Activated CD8-positive, alpha-beta memory T cell treated with anti-CD3 and anti-CD28 coated beads for 1 hour (primary cell): ENCODE measurements around the gene TMEM229B.

Experiments
- DNase-seq, 2 donors: peaks; one replicate each; pipeline ENCODE4 v3.0.0-alpha.2; 2020; ENCODE audit warnings: low read depth in 1 of 2; ENCODE audit errors: extremely low read depth in 1 of 2

Gene TMEM229B

DNA sequence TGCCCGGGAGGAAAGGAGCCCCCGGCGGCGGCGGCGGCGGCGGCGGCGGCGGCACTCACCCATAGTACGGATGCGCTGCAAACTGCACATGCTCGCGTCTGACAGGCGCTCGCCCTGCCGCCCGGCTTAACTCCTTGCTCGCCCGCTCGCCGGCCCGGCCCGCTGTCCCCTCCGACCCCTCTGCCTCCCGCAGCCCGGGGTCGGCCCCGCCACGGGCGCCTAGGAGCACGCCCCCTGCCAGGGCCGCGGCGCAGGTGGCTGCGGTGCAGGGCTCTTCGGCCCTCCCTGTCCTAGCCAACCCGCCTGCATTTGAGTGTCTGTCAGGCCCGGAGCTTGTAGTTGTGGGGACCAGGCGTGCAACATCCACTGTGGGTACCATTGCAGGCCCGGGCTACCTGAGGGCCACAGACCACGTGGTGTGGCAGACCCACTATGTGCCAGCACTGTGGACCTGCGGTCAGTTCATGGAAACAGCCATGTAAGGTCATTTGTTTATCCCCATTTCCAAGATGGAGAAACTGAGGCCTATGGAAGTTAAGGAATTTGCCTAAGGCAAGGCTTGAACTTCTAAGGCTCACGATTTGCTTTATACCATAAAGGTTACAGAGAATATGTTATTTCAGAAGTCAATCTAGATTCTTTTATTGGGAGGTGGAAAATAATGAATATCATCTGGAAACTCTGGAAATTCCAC lies 27.0 kb upstream of the TMEM229B start:
- DNase-seq, result peak in 1 of 2 donors; percentile 28

DNA sequence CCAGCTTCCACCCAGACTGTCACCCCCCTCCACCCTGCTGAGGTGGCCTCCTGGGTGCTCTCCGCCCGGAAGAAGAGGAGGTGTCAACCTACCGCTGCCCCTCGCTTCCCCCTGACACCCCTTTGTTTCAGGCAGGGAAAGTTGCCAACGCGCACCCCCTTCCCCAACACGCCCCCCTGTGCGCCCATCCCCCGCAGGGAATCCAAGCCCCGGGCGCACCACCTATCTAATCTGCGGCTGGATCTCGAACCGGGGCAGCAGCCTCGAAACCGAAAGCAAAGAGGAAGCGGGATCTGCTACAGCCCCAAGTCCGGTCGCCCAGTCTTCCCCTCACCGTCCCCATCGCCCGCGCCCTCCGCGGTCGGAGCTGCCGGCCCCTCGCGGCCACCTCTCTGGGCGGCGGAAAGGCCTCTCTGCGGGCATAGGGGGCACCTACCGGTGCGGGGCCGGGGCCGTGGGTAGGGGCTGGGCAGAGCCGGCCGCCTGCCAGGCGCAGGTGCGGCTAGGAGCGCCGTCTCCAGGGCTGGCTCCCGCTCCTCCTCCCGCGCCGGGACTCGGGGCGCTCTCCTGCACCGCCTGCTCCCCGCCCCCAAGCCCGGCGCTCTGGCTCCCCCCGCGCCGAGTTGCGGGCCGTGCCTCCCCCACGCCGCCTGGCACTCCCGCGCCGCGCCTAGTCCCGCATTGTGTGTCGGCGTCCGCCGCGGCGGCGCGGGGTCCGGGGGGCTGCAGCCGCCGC lies 26.3 kb upstream of the TMEM229B start:
- DNase-seq, result no peak

DNA sequence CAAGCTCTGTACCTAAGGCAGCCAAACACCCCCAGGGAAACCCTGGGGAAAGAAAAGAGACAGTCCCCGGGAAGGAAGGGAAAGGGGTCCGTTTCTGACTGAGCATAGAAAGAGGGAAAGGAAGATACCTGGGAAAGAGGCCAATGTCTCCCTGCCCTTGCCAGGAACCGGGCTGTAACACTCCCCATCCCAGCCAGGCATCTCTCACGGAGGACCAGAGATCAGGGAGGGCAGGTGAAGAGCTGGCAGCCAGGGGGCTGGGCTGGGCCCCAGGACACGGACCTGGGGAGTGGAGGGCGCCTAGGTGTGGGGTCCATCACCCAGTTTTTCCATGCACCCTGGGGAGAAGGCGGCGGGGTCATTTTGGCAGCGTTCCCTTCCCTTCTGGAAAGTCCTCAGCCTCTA lies 25.7 kb upstream of the TMEM229B start:
- no peak for DNase-seq

DNA sequence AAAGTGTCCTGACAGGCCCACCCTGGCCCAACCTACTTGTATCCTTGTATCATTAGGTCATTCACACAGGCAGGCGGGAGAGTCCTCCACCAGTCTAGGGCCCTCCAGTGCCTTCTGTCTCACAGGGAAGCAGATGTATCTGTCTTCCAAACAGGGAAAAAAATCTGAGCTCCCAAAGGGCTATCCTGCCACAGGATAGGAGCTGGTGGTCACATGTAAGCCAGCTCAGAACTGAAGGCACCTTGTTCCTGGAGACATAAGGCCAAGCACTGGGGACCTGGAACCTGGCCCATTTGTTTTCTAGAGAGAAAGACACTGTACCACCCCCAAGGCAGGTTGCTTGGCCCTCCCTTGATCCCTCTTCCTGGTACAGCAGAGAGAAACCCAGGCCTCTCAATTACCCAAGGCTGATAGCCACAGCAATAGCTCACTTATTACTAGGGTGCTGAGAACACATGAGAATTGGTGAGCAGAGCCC lies 25.1 kb upstream of the TMEM229B start:
- no peak for DNase-seq

DNA sequence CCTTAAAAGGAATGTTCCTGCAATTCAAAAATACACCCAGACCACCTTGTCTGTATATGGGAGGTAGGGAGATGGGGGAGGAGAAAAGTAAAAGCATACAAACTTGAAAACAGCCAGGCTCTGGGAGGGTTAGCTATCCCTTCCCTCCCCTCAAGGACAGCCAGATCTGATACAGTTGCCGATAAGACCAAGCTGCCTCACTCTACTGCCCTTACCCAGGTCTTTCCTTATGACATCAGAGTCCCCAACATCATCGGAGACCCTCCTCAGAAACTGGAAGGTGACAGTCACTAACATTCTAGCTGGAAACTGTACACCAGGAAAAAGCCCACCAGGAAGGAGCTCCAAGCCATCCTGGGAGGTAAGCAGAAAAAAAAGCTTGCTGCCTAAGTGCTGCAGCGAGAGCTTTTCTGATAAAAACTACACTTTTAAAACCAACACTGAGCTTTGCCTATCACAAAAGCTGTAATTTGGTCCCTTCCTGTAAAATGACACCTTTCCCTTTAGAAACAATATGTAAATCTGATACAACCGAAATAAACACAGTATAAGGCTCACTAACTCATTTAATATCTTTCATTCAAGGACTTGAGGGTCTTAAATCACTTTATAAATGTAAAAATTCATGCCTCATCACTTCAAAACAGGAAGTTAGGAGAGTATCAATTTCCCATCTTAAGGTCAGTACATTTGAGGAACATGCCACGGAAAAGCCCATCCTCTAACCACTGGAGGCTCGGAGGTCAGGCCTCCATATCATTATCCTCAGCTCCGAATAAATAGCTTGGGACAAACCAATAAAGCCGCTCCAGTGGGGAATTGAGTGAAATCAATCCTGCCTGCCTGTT lies 24.2 kb upstream of the TMEM229B start:
- no peak for DNase-seq

DNA sequence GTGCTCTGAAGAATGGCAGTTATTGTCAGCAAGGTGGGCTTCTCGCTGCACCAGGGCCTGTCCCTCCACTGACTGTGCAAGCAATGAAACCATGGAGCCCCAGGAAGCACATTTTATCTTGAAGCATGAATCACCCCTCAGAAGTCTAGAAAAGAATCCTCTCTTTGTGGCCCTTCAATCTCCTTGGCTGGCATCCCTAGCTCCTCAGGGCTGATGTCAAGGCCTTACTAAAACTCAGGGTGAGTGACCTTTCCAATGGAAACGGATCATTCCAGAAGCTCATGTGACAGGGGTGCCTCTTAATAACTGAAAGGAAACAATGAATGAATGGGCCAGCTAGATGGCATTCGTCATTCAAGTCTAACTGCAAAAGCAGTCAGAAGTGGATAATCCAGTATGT lies 22.3 kb upstream of the TMEM229B start:
- no peak for DNase-seq

DNA sequence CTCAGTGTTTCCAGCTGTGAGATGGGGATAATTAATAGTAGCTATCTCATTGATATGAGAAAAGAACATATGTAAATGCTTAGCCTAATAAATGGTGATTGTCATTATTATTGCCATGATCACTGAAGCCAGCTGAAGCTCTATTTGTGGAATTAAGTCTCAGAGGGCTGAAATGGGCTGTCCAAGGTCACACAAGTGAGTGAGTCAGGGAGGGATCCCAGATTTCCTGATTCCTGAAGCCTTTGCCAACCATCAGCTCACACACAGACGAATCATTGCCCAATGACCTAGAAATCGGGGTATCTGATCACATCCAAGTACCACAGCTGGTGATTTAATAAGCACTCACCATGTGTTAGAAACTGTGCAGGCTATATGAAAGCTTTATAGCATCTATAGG lies 21.6 kb upstream of the TMEM229B start:
- DNase-seq, result no peak

DNA sequence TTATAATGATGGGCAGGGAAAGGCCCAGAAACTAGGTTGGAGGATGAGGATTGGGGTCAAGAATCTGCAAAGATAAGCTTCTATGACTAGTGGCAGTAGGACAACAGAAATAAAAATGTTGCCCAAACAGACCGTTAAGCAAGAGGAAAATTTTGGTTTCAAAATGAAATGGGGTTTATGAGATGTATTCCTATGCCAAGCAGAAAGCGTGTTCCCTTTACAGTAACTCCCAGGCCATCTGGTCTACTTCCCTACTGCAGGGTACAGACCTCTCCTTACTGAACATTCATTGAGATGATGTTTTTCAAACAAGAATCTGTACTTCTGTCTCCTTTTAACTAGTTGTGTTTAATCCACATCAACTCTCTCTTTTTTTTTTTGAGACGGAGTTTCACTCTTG lies 20.4 kb upstream of the TMEM229B start:
- DNase-seq, result no peak

DNA sequence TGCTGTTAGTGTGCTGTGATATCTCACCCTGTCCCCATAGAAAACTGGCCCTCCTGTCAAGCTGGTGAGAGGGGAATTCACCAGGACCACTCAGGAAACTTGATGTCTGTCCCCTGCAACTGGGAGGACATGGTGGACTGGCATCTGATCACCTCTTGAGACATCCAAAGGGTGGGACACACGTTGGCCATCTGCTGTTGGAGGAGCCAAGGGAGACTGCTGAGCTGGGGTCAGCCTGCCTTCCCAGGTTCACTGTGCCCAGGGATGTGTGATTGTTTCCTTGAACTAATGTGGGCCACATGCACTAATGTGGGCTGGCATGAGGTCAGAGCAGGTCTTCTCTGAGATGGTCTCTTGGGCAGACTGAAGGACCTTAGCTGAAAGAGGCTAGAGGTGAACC lies 16.7 kb upstream of the TMEM229B start:
- no peak for DNase-seq

DNA sequence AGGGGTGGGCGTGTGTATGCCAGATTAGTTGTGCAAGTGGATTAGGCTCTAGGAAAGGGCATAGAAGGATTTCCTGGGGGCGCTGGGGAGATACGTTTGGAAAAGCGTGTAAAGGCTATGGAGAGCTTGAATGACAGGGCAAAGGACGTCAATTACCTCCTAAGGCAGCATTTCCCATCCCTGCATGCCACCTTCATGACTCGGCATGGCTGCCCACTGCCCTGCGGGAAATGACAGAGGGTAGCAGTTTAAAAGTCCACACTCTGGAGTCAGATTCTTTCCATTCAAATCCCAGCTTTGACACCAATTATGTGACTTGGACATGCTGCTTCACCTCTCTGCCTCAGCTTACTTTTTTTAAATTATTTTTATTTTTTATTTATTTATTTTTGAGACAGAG lies 14.8 kb upstream of the TMEM229B start:
- no peak for DNase-seq

DNA sequence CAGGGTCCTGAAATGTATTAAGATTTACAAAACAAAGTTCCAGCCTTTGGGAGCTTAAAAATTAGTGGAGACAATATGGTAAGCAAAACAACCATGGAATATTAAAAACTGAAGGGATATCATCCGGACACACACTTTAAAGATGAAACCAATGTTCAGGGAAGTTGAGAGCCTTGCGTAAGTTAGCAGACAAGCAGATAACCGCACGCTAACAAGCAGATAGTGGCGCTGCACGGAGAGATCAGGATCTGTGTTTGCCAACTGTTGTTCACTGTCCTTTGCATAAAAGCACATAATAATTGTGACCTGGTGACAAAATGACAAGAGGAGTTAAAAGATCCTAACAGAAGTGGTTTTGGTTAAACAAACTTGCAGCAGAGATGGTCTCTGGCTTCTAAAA lies 14.3 kb upstream of the TMEM229B start:
- DNase-seq, result no peak

DNA sequence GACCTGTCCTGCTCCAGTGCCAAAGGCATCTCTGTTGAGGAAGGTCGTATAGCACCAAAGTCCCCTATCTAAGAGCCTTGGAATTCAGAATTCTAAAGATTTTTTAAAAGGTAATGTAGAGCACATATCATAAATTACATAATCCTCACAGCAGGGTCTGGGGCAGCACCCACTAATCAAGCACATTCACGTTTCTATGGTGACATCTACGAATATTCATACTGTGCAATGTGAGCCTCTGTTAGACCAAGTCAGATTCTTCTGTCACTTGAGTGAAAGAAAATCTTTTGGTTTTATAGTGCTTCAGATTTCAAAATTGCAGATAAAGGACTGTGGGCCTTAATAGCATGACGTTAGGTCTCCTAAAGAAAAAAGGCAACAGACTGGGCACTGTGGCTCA lies 13.1 kb upstream of the TMEM229B start:
- no peak for DNase-seq

DNA sequence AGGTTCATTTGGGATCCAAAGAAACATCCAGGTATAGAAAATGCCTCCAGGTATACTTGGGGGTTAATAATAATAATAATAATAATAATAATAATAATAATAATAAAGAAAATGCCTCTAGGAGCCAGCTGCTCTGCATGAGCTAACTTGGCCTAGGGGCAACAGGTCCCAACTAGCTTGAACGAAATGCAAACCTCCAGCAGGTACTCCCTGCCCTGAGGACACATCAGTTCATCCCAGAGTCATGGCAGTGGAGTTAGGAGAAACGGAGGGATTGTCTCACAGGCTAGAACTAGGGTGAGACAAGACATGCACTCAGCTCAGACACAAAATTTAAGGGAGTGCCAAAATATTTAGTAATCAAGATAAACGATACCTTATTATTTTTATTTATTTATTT lies 12.5 kb upstream of the TMEM229B start:
- DNase-seq, result no peak

DNA sequence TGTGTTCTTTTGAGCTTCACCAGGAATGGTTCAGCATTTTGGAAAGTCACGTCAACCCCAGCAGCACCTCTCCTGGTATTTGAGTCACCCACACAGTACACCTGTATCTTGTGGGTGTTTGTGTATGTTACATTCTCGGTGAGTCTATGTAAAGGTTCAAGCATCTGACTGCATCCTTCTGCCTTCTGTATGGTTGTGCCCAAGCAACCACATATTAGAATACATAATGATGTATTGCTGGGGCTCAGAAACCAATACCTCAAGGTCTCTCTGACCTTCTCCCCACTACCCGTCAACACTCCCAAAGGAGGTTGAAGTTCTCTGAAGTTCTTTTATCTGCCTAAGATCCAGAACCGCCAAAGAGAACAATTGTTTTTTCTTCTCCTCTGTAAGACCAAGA lies 9.2 kb upstream of the TMEM229B start:
- no peak for DNase-seq

DNA sequence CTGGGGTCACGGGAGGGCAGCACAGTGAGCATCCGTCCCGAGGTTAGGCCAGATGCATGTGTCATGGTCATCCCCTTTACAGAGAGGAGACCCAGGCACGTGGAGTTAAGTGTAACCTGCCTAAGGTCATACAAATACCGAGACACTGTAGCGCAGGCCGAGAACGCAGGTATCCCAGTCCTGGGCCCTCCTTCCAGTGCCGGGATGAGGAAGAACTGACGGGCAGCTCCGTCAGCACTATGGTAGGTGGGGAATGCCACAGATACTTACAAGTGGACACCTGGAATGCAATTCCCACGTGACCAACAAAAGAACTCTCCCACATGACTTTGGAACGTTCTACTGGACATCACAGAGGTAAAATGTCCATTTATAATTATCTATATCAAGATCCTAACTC lies 8.7 kb upstream of the TMEM229B start:
- no peak for DNase-seq

DNA sequence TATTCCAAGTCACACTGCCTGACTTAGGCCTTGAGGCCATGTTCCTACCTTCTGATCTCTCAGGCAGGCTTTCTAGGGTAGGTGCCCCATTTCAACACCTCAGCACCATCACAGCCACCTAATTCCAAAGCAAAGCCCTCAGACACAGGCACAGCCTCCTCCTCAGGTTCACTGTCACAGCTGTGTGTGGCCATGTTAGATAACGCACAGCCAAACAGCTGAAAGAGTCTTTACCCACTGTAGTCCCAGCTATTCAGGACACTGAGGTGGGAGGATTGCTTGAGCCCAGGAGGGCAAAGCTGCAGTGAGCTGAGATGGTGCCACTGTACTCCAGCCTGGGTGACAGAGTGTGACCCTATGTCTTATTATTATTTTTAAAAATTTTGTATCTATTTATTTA lies 7.3 kb upstream of the TMEM229B start:
- no peak for DNase-seq

DNA sequence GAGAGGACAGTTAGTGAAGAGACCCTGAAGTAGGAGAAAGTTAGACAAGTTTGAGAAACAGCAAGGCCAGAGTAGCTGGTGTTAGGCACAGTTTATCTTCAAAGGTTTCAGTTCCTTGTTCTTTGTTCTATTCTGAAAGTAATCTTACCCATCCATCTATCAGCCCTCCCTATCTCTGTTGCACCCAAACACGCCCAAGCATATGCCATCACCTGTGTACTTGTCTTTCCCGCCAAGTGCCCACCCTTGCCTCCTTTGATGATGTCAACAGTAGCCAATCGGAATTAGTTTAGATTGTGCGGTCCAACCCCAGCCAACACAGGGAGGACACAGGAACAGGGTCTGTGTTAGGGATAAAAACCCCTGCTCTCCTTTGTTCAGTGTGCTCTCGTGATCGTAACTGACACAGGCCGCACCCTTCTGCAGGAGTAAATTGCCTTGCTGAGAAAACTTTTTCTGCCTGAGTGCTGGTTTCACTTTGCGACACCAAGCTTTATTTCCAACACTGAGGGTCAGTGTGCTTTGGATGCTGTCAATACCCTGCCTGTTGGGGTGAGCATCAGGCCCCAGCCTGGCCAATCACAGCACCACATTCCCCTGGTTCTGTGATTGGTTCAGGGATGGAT lies 4.7 kb upstream of the TMEM229B start:
- no peak for DNase-seq

DNA sequence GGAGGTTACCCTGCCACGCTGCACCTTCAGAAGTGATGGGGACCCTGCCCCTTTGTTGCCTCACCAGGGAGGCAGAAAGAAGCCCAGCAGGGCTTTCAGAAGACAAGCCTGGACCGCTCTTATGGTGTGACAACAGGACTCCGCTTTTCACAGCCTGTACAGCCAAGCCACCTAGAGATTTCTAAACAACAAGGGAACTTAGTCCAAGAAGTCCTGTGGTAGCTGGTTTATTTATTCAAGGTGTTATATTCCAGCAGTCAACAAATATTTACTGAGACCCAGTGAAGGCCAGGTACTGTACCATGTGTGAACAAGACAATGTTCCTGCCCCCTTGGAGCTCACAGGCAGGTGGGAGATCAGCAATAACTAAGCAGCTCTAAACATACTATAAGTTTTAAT lies 4.0 kb upstream of the TMEM229B start:
- DNase-seq, result no peak

DNA sequence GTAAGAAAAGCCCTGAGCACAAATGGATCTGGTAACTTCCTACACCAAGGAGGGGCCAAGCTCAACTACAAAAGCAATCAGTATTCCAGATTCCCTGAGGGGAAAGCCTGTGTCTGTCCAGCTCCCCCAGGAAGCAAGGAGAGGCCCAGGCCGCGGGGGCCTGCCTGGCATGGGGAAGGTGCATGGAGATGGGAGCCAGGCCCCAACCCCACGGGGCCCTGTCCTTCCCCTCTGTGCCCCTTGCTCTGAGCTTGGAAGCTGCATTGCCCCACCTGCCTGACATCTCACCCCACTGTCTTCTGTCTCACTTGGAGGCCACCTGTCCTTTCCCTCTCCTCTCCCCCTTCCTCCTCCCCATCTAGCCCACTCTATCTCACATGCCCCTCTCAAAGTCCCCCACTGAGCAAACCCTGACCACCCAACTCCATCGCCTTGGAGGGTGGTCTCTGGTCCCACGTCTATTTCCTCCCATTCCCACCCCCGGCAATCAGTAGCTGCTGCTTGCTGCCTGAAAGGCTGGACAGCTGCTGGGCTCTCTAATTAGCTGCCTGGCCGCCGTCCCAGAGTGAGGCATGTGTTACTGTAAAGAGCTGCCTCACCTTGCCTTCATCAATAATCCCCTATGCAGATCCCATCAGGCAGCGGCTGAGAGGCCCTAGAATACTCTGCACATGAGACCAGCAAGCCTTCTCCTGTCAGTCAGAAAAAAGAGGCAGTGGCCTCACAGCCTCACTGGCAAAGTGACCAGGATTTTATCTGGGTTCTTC lies 3.4 kb upstream of the TMEM229B start:
- no peak for DNase-seq

DNA sequence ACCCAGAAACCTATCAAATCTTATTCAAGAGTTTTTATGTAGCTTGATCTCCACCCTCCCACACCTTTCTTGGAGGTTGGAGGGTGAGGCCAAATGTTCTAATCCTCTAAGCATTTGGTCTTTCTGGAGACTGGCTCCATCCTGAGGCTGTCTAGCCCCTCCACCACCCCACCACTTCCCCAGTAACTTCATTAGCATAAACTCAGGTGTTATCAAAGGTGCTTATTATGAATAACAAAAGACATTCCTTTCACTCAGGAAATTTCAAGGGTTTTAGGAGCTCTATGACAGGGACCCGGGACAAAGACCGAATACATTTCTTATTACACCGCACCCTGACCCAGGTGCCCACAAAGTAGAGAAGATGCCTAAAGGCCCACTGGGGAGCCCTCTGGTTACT lies 2.8 kb upstream of the TMEM229B start:
- no peak for DNase-seq

DNA sequence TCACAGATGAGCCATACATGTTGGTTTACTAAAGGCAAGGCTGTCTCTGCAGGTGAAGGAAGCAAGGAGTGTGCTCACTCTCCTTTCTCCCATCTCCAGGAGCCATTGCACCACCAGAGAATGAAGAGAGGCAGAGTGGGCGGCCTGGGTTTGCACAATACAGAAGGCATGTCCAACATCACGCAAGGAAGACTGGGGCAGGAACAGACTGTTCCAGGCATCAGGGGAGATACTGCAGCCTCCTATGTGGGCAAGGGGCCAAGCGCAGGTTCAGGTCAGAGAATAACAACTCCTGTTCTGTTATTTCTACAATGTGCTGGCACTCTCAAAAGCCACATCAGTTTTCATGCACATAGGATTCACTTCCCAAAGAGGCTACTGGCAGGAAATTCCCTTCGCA lies 1.7 kb upstream of the TMEM229B start:
- no peak for DNase-seq
